Measurements from ENCODE around the gene ALDH3B2. TPM values are rescaled to one million over a fixed set of nuclear protein-coding genes. Genes with fewer than 3 reads are reported as not detected.

Gene ALDH3B2
- polyA plus RNA-seq, 1 donor, result not detected

Other genes with a start within 250 kb of the ALDH3B2 start
- gene RPS6KB2, start 246.1 kb downstream of the ALDH3B2 start, polyA plus RNA-seq, result 40.3 TPM
- gene PTPRCAP, start 236.9 kb downstream of the ALDH3B2 start, polyA plus RNA-seq, result 6.8 TPM
- 93.4 TPM for gene CORO1B, start 231.1 kb downstream of the ALDH3B2 start, polyA plus RNA-seq
- not detected for gene GPR152, start 221.9 kb downstream of the ALDH3B2 start, polyA plus RNA-seq
- 0.90 TPM for gene CABP4, start 219.3 kb downstream of the ALDH3B2 start, polyA plus RNA-seq
- 63.0 TPM for gene TMEM134, start 205.4 kb downstream of the ALDH3B2 start, polyA plus RNA-seq
- gene AIP, start 191.6 kb downstream of the ALDH3B2 start, polyA plus RNA-seq, result 48.0 TPM
- 54.1 TPM for gene PITPNM1, start 169.3 kb downstream of the ALDH3B2 start, polyA plus RNA-seq
- 105 TPM for gene CDK2AP2, start 166.5 kb downstream of the ALDH3B2 start, polyA plus RNA-seq
- 0.07 TPM for gene CABP2, start 151.2 kb downstream of the ALDH3B2 start, polyA plus RNA-seq
- 848 TPM for gene GSTP1, start 90.8 kb downstream of the ALDH3B2 start, polyA plus RNA-seq
- 191 TPM for gene NDUFV1, start 67.7 kb downstream of the ALDH3B2 start, polyA plus RNA-seq
- 14.6 TPM for gene NUDT8, start 44.7 kb downstream of the ALDH3B2 start, polyA plus RNA-seq
- 4.9 TPM for gene TBX10, start 34.9 kb downstream of the ALDH3B2 start, polyA plus RNA-seq
- gene ACY3, start 23.9 kb downstream of the ALDH3B2 start, polyA plus RNA-seq, result 86.6 TPM

Measured in large intestine (tissue), 1 donor.